GM23338 (cell line): ENCODE results near the gene ELANE.

ENCODE experiments used
- CTCF ChIP-seq, 2 experiments: fragments of 200-600 bp in 1 of 2; sonication (generic) in 1 of 2; conservative IDR thresholded peaks; 2 replicates each; pipeline versions ENCODE4 v1.5.1 to v1.6.1; 2016 to 2017; ENCODE audit warnings: antibody characterized with exemption in 2 of 2, low read depth in 2 of 2, mild to moderate bottlenecking in 2 of 2, moderate library complexity in 1 of 2
- EZH2 ChIP-seq: fragments of 200-600 bp; sonication (generic); IDR thresholded peaks from one replicate; pipeline ENCODE4 v1.8.0; 2017; ENCODE audit warnings: antibody characterized with exemption, mild to moderate bottlenecking, low read depth; ENCODE audit not compliant: unreplicated experiment

GRCh38 chr19:816500-816857 is 35.6 kb upstream of the ELANE start:
- TF ChIP-seq CTCF (conservative IDR thresholded peaks at IDR 0.05; ENCODE audit: low read depth in 2 of 2) (no peak), EZH2 (no peak)
